A549 (cell line): ENCODE results near the gene CLN5. TPM values are rescaled to one million over a fixed set of nuclear protein-coding genes. Genes with fewer than 3 reads are reported as not detected.
A peak's percentile ranks its signal among the peaks of the same experiment; 100 is the strongest.

Source experiments
- ATAC-seq, 2 experiments: fragments of 200-7000 bp in 1 of 2; fragments of >200 bp in 1 of 2; cut with Nextera tagmentation in 1 of 2; cut with Tn5 transposase in 1 of 2; 3 replicates each; pipeline versions ENCODE4 v1.8.0 to v1.9.1; 2018 to 2020; ENCODE audit warnings: mild to moderate bottlenecking in 1 of 2, moderate library complexity in 1 of 2
- CTCF ChIA-PET: fragments of 300-600 bp; sonication (Branson Sonifier 250); formaldehyde crosslinking; extraction: SDS; loops from one replicate; lab custom pipeline; 2021; ENCODE audit warnings: antibody characterized with exemption, inconsistent platforms; lab: Yijun Ruan, JAX
- POLR2A ChIA-PET: fragments of 350-600 bp; formaldehyde crosslinking; extraction: SDS; loops from one replicate; lab custom pipeline; 2021; ENCODE audit warnings: antibody characterized with exemption, inconsistent platforms; lab: Yijun Ruan, JAX
- DNase-seq, 2 experiments: peaks; one replicate each; pipeline versions ENCODE4 v3.0.0 to v3.0.0-alpha.2; 2011 to 2016; ENCODE audit warnings: low read depth in 1 of 2, low spot score in 1 of 2
- FAIRE-seq: peaks from 2 replicates; lab custom pipeline; 2011; peaks lifted over from hg19 to GRCh38; lab: Jason Lieb, UNC
- H3K27ac ChIP-seq, 2 experiments: fragments of >200 bp; sonication (Bioruptor Twin); formaldehyde crosslinking; 3 replicates each; pipeline ENCODE4 v1.5.1; 2016 to 2017
- H3K4me1 ChIP-seq: fragments of >200 bp; sonication (Bioruptor Twin); formaldehyde crosslinking; 3 replicates; pipeline ENCODE4 v1.6.1; 2016
- H3K4me2 ChIP-seq: fragments of >200 bp; sonication (Bioruptor Twin); formaldehyde crosslinking; 3 replicates; pipeline ENCODE4 v1.6.1; 2016
- H3K4me3 ChIP-seq: fragments of >200 bp; sonication (Bioruptor Twin); formaldehyde crosslinking; 3 replicates; pipeline ENCODE4 v1.5.1; 2016
- H3K9me3 ChIP-seq: fragments of >200 bp; sonication (Bioruptor Twin); formaldehyde crosslinking; 3 replicates; pipeline ENCODE4 v1.6.1; 2016
- BHLHE40 ChIP-seq: IDR thresholded peaks from 2 replicates; pipeline ENCODE4 v1.6.1; 2012; ENCODE audit warnings: low read depth, low read length, inconsistent platforms
- CHD2 ChIP-seq: fragments of 150-350 bp; IDR thresholded peaks from 2 replicates; pipeline ENCODE4 v1.6.1; 2014; ENCODE audit warnings: low read length; ENCODE audit not compliant: partially characterized antibody
- EHF ChIP-seq: fragments of 250-450 bp; sonication (Bioruptor Pico); IDR thresholded peaks from 2 replicates; pipeline ENCODE4 v1.5.0; 2020; ENCODE audit warnings: mild to moderate bottlenecking
- FOXS1 ChIP-seq: fragments of 250-450 bp; sonication (Bioruptor Pico); IDR thresholded peaks from 2 replicates; pipeline ENCODE4 v1.5.0; 2020; ENCODE audit warnings: mild to moderate bottlenecking, moderate library complexity
- GATA3 ChIP-seq: IDR thresholded peaks from 2 replicates; pipeline ENCODE4 v1.6.1; 2012; ENCODE audit warnings: borderline replicate concordance
- HEYL ChIP-seq: fragments of 250-450 bp; sonication (Bioruptor Pico); IDR thresholded peaks from 2 replicates; pipeline ENCODE4 v1.8.0; 2021; ENCODE audit warnings: mild to moderate bottlenecking, moderate library complexity
- HOXB13 ChIP-seq: fragments of 250-450 bp; sonication (Bioruptor Pico); IDR thresholded peaks from 2 replicates; pipeline ENCODE4 v1.5.0; 2020; ENCODE audit warnings: low read depth, mild to moderate bottlenecking, moderate library complexity
- HOXB5 ChIP-seq: fragments of 250-450 bp; sonication (Bioruptor Pico); IDR thresholded peaks from 2 replicates; pipeline ENCODE4 v1.5.0; 2020; ENCODE audit warnings: mild to moderate bottlenecking, moderate library complexity
- JUN ChIP-seq, 2 experiments: fragments of >200 bp; sonication (Bioruptor Twin); formaldehyde crosslinking; IDR thresholded peaks; 2 replicates in 1 of 2; 3 replicates in 1 of 2; pipeline ENCODE4 v1.6.1; 2016 to 2017
- NPAS2 ChIP-seq: fragments of 250-450 bp; sonication (Bioruptor Pico); IDR thresholded peaks from 2 replicates; pipeline ENCODE4 v1.8.0; 2022; ENCODE audit warnings: mild to moderate bottlenecking, moderate library complexity, borderline replicate concordance
- NR3C1 ChIP-seq: fragments of >200 bp; sonication (Bioruptor Twin); formaldehyde crosslinking; IDR thresholded peaks from 3 replicates; pipeline ENCODE4 v1.6.1; 2017
- POLR2AphosphoS2 ChIP-seq: conservative IDR thresholded peaks from 2 replicates; pipeline ENCODE4 v1.6.1; 2012; ENCODE audit warnings: low read length, improper control_type of control experiment, inconsistent platforms
- RAD21 ChIP-seq, 2 experiments: fragments of >200 bp in 1 of 2; sonication (Bioruptor Twin) in 1 of 2; formaldehyde crosslinking in 1 of 2; IDR thresholded peaks in 1 of 2; conservative IDR thresholded peaks in 1 of 2; 2 replicates in 1 of 2; 3 replicates in 1 of 2; pipeline ENCODE4 v1.6.1; 2012 to 2018; ENCODE audit warnings: inconsistent platforms in 1 of 2
- RNF2 ChIP-seq: fragments of 200-600 bp; sonication (generic); IDR thresholded peaks from 2 replicates; pipeline ENCODE4 v1.6.1; 2016; ENCODE audit warnings: low read depth, mild to moderate bottlenecking, antibody characterized with exemption, moderate library complexity, borderline replicate concordance
- TP53 ChIP-seq: fragments of 250-450 bp; sonication (Bioruptor Pico); IDR thresholded peaks from 2 replicates; pipeline ENCODE4 v1.5.0; 2021; ENCODE audit warnings: mild to moderate bottlenecking, moderate library complexity
- ZSCAN20 ChIP-seq: fragments of 250-450 bp; sonication (Bioruptor Pico); IDR thresholded peaks from 2 replicates; pipeline ENCODE4 v1.8.0; 2022; ENCODE audit warnings: mild to moderate bottlenecking, moderate library complexity
- WGBS: methylation state at CpG from one replicate; pipeline ENCODE4 v1.1.6; 2017; ENCODE audit errors: missing lambda C conversion rate; 5-methylcytosine and 5-hydroxymethylcytosine counted together
- polyA plus RNA-seq, 4 experiments: library from polyadenylated mRNA; depleted of rRNA in 3 of 4; stranded (reverse); fragments of >200 nt; fragmentation: RNase III in 1 of 4; extraction: RNeasy Plus Mini Kit Qiagen cat#74134 plus additional on column Dnase treatment in 1 of 4; gene quantifications; 2 replicates in 3 of 4; 3 replicates in 1 of 4; pipeline ENCODE4 v1.2.3, GENCODE V29; 2011 to 2017
- TF ChIP-seq, protein P1 (sequence below): fragments of >200 bp; sonication (Bioruptor Twin); formaldehyde crosslinking; IDR thresholded peaks from 3 replicates; pipeline ENCODE4 v1.5.1; 2016
- TF ChIP-seq, protein P2 (sequence below): fragments of 450-650 bp; IDR thresholded peaks from 2 replicates; pipeline ENCODE4 v1.6.1; 2014; ENCODE audit warnings: antibody characterized with exemption
- TF ChIP-seq, protein P3 (sequence below): IDR thresholded peaks from 2 replicates; pipeline ENCODE4 v1.6.1; 2012; ENCODE audit warnings: low read depth, borderline replicate concordance
- TF ChIP-seq, protein P4 (sequence below): IDR thresholded peaks from 2 replicates; pipeline ENCODE4 v1.6.1; 2012

Gene CLN5
- polyA plus RNA-seq, 2 of the 4 experiments (the other 2 are of a cell fraction), result 11.7 to 21.1 TPM

DNA sequence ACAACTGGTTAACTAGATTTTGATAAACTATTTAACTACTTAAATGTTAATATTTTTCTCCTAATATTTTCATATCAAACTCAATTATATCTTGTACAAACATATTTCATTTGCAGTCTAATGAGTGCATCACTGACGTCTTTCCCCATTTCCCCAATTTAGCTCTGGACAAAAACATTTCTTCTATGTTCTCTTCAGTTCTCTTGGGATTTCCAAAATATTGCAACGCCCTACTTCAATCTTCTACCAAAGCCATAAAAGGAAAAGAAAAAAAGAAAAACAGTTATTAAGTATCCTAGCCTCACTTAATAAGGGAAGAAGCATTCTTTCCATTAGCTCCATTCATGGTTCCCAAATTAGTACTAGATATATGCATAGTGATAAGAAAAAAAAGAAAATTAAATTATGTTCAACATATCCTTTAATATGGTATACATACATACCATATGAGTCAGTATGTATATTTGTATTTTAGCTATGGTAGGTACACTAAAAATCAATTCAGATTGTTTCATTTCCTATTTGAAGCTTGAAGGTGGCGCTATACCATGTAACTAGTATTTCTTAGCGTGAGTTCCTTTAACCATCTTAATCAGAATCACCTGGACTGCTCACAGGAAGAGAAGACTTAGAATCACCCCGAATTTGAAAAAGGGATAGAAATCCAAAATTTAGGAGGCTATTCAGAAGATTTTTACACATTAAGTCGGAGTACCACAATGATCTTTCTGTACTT lies 25.2 kb downstream of the CLN5 start:
- Histone ChIP-seq H3K9me3 (no peaks in the 10 kb centered on the region), H3K27ac (no peak overlapping the region), H3K4me2 (no peak overlapping the region), H3K4me3 (no peak overlapping the region), H3K4me1 (no peaks in the 10 kb centered on the region)
- no peak for TF ChIP-seq FOXS1 (CRISPR knock-in tag)
- TF ChIP-seq, protein P1, sequence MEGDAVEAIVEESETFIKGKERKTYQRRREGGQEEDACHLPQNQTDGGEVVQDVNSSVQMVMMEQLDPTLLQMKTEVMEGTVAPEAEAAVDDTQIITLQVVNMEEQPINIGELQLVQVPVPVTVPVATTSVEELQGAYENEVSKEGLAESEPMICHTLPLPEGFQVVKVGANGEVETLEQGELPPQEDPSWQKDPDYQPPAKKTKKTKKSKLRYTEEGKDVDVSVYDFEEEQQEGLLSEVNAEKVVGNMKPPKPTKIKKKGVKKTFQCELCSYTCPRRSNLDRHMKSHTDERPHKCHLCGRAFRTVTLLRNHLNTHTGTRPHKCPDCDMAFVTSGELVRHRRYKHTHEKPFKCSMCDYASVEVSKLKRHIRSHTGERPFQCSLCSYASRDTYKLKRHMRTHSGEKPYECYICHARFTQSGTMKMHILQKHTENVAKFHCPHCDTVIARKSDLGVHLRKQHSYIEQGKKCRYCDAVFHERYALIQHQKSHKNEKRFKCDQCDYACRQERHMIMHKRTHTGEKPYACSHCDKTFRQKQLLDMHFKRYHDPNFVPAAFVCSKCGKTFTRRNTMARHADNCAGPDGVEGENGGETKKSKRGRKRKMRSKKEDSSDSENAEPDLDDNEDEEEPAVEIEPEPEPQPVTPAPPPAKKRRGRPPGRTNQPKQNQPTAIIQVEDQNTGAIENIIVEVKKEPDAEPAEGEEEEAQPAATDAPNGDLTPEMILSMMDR, result peak; percentile 13; the same call in 1 of the 3 replicates
- ChIA-PET POLR2A (interaction anchor here (1.3 kb wide), 1 partner anchor 9 kb away, joined by 4 read pairs; no protein-coding TSS in a partner anchor), CTCF (no interaction called here)
- 90% methylated on average over 6 of the region's 6 CpGs for WGBS
- DNase-seq (no peak), ATAC-seq (no peak), FAIRE-seq (no peak)

DNA sequence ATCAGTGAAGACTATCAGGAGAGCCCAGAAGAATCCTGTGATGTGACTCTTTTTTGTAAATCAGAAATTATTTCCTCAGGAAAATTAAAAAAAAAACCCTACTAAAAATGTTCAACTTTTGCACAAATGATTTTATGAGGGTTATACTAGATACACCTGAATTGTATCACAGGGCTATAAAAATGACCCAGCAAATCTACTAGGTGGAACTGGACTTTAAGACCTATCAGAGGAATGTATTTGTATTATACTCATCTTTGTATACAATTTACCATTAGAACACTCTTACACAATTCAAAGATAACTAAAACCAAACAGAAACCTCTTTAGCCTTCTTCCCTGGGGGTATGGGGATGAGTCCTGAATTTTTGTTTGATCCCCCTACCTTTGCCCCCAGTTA lies 27.9 kb downstream of the CLN5 start:
- TF ChIP-seq RNF2 (no peak), NPAS2 (CRISPR knock-in tag) (no peak), ZSCAN20 (CRISPR knock-in tag) (no peak), TP53 (CRISPR knock-in tag) (no peak)
- TF ChIP-seq, protein P2, sequence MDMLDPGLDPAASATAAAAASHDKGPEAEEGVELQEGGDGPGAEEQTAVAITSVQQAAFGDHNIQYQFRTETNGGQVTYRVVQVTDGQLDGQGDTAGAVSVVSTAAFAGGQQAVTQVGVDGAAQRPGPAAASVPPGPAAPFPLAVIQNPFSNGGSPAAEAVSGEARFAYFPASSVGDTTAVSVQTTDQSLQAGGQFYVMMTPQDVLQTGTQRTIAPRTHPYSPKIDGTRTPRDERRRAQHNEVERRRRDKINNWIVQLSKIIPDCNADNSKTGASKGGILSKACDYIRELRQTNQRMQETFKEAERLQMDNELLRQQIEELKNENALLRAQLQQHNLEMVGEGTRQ, result no peak
- H3K4me2 ChIP-seq, result no peak overlapping the region
- no peak overlapping the region for H3K4me3 ChIP-seq
- DNase-seq (no peak), FAIRE-seq (no peak), ATAC-seq (no peak)
- H3K4me1 ChIP-seq, result peaks cover 9% of the 10 kb centered on the region; the same call in 2 of the 3 replicates
- no peaks in the 10 kb centered on the region for H3K9me3 ChIP-seq
- ChIA-PET CTCF (no interaction called here), POLR2A (interaction anchor here (0.7 kb wide), 1 partner anchor 549 kb away, joined by 5 read pairs; no protein-coding TSS in a partner anchor)
- H3K27ac ChIP-seq, result no peak overlapping the region

DNA sequence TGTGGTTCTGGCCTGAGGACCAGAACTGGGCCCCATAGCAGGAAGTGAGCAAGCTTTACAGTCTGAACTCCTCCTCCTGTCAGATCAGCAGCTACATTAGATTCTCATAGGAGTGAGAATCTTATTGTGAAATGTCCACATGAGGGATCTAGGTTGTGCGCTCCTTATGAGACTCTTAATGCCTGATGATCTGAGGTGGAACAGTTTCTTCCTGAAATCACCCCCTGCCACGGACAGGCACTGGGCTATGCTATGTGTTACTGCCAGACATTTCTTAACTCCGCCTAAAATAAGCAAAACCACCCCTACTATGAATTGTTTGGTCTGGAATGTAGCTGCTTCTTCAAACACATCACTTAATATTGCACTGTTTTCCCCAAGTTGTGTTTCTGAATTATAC lies 30.5 kb downstream of the CLN5 start:
- H3K4me3 ChIP-seq, result no peak overlapping the region
- DNase-seq, result no peak
- WGBS, result 77% methylated on average over 3 of the region's 3 CpGs
- CTCF ChIA-PET, result no interaction called here
- FAIRE-seq, result no peak
- POLR2A ChIA-PET, result no interaction called here
- no peak for ATAC-seq
- peak overlapping the region; percentile 33; the same call in 1 of the 3 replicates for H3K4me2 ChIP-seq
- no peak overlapping the region for H3K27ac ChIP-seq
- peaks cover 20% of the 10 kb centered on the region for H3K4me1 ChIP-seq
- no peaks in the 10 kb centered on the region for H3K9me3 ChIP-seq
- TF ChIP-seq HOXB13 (no peak), RAD21 (conservative IDR thresholded peaks at IDR 0.05 in 1 of 2, IDR thresholded peaks at IDR 0.05 in 1 of 2) (no peak), FOXS1 (CRISPR knock-in tag) (no peak), HOXB5 (no peak), CHD2 (no peak), BHLHE40 (no peak), NR3C1 (no peak), POLR2AphosphoS2 (no peak), HEYL (no peak), EHF (CRISPR knock-in tag) (no peak)

DNA sequence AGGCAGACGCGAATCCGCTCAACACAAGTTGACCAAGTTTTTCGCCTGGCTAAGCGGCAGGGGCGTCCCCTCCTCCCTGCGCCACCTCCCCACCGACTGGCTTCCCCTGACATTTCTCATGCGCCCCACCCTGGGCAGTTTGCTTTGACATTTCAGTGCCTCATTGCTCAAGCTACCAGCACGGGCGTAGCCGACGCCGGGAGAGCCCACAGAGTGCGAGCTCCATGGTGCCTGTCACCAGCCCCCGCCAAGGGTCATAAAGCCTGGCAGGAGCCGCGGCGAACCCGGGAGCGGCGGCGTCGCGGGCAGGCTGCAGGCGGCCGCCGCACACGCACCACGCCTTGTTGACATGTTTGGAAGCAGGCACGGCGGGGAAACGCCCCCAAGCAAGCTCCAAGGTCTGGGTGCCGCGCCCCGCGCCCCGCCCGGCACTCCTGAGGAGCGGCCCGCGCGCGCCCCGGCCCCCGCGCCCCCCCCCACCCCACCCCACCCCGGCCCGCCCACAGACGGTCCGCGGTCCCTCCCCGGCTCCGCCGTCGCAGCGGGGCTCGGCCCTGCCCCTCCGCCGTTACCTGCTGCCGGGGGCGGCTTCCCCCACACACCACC lies 34.5 kb downstream of the CLN5 start:
- Histone ChIP-seq H3K4me1 (peaks cover 29% of the 10 kb centered on the region), H3K9me3 (no peaks in the 10 kb centered on the region), H3K4me2 (peak overlapping the region; percentile 91), H3K27ac (peak overlapping the region; percentile 95 to 100), H3K4me3 (peak overlapping the region; percentile 83)
- TF ChIP-seq, protein P3, sequence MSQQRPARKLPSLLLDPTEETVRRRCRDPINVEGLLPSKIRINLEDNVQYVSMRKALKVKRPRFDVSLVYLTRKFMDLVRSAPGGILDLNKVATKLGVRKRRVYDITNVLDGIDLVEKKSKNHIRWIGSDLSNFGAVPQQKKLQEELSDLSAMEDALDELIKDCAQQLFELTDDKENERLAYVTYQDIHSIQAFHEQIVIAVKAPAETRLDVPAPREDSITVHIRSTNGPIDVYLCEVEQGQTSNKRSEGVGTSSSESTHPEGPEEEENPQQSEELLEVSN, result no peak
- no peak for TF ChIP-seq JUN (IDR thresholded peaks at IDR 0.05)
- no peak for TF ChIP-seq GATA3
- TF ChIP-seq, protein P4, sequence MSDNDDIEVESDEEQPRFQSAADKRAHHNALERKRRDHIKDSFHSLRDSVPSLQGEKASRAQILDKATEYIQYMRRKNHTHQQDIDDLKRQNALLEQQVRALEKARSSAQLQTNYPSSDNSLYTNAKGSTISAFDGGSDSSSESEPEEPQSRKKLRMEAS, result peak; percentile 24; the same call in 1 of the 2 replicates
- DNase-seq, result peak; percentile 15 to 66
- ATAC-seq, result peak; percentile 79 to 84
- POLR2A ChIA-PET, result interaction anchor here (0.6 to 2.1 kb wide), 5 partner anchors 9 to 452 kb away, joined by 3 to 10 read pairs (median 4); partner anchors contain the start of gene CLN5
- no peak for FAIRE-seq
- WGBS, result 0% methylated on average over 7 of the region's 62 CpGs
- CTCF ChIA-PET, result interaction anchor here (1.1 to 2.0 kb wide), 2 partner anchors 12 to 24 kb away, joined by 3 to 6 read pairs; no protein-coding TSS in a partner anchor
